Measurements from ENCODE around the gene ADGRE3.

DNA sequence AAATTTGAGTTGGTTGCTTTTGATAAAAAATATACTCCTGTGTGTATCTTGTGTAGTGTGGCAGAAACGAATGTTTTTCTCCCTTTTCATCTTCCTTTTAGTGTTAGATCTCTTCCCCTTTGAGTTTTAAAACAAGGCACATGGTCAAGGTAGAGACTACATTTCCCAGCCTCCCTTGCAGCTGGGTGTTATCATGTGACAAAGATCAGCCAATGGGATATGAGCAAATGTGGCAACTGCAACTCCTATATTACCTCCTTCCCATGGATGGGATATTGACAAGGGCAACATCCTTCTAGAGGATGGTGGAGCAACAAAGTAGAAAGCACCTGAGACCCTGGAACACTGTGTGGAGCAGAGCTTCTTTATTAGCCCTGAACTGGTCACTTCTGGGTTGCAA, 42.4 kb downstream of the ADGRE3 start:
- TF ChIP-seq CTCF (IDR thresholded peaks at IDR 0.05) (no peak), POLR2AphosphoS5 (IDR thresholded peaks at IDR 0.05) (no peak), POLR2A (IDR thresholded peaks at IDR 0.05) (no peak), EP300 (IDR thresholded peaks at IDR 0.05) (no peak)
